HL-60/S4 (cell line): ENCODE measurements around the gene FKBP2.

Experiments
- in situ Hi-C: fragments of 300-500 bp; cut with MboI; formaldehyde crosslinking; loops from 2 replicates; pipeline ENCODE4 v1.14.3; 2022; ENCODE audit warnings: low sequenced_read_pairs

The FKBP2 gene

DNA sequence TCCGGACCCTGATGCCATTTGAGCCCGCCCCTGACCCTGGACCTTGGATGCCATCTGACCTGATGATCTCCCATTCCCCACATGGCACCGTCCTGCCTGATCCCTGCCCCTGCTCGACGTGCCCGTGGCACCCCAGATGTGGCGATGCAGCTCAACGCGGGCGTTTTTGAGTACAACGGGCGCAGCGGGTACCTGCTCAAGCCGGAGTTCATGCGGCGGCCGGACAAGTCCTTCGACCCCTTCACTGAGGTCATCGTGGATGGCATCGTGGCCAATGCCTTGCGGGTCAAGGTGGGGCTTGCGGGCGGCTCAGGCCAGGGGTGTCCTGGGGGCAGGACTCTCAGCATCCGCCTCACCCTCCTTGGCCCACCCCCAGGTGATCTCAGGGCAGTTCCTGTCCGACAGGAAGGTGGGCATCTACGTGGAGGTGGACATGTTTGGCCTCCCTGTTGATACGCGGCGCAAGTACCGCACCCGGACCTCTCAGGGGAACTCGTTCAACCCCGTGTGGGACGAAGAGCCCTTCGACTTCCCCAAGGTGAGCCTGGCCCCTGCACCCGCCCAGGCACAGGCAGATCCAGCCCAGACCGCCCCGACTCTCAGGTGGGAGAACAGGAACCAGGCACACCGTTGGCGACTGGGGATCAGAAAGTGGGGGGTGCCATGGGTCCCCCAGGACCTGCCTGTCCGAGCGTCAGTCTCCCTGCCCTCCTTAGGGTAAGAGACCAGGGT lies 21.5 kb downstream of the FKBP2 start:
- in situ Hi-C loops: no loop called here

DNA sequence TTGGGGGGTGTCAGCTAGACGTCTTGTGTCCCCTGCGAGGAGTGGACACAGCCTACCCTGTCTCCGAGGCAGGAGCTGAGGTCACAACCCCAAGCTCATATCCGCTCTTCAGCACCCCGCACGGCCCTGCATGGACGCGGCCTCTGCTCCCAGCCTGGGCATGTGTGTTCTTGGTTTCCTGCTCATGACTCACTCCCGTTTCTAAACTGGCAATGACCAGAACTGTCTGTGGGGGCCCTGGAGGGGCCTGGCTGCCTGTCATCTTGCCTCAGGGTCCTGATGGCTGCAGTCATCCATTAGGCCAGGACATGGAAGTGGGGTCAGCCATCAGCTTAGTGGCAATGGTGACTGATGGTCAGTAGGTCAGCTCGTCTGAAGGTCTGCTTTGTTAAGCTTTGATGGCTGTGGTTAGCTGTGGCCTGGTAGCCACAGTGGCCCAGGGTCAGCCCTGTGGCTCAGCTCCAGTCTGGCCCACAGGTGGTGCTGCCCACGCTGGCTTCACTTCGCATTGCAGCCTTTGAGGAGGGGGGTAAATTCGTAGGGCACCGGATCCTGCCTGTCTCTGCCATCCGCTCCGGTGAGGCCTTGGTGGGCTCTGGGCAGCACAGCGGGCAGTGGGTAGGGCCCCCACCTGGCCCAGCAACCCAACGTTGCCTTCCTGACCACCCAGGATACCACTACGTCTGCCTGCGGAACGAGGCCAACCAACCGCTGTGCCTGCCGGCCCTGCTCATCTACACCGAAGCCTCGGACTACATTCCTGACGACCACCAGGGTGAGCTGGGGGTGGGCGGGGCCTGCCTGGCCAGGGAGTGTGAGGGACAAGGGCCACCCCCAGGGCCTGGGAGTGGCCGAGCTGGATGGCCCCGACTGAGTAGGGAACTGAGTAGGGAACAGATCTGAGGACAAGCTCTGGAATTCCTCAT lies 22.4 kb downstream of the FKBP2 start:
- in situ Hi-C loops: no loop called here

GRCh38 chr11:64263947-64264317 lies 23.0 kb downstream of the FKBP2 start:
- in situ Hi-C loops: no loop called here

GRCh38 chr11:64264371-64264852 lies 23.5 kb downstream of the FKBP2 start:
- in situ Hi-C loops: no loop called here

DNA sequence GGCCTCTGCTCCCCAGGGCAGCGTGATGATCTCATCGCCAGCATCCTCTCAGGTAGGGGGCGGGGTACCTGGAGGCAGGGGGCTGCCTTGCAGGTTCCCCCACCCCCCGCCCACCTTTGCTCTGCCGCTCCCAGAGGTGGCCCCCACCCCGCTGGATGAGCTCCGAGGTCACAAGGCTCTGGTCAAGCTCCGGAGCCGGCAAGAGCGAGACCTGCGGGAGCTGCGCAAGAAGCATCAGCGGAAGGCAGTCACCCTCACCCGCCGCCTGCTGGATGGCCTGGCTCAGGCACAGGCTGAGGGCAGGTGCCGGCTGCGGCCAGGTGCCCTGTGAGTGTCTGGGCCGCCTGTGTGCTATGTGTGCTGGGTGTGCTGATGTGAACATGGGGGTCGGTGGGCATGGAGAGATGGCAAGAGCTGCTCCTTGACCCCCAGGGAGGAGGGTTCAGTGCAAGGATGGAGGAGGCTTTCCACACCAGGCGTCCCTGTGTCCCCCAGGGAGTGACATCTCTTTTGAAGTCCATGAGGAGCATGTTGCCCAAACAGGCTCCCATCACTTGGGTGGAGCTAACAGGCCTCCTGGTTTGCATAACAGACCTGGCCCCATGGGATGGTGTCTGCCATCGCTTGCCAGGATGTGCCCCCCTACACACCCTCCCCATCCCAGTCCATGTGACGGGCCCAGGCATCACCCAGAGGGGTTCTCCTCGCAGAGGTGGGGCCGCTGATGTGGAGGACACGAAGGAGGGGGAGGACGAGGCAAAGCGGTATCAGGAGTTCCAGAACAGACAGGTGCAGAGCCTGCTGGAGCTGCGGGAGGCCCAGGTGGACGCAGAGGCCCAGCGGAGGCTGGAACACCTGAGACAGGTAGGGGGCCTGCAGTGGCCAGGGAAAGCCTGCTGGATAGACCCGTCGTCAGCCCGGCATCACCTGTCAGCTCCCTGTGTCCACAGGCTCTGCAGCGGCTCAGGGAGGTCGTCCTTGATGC lies 24.6 kb downstream of the FKBP2 start:
- in situ Hi-C loops: no loop called here

DNA sequence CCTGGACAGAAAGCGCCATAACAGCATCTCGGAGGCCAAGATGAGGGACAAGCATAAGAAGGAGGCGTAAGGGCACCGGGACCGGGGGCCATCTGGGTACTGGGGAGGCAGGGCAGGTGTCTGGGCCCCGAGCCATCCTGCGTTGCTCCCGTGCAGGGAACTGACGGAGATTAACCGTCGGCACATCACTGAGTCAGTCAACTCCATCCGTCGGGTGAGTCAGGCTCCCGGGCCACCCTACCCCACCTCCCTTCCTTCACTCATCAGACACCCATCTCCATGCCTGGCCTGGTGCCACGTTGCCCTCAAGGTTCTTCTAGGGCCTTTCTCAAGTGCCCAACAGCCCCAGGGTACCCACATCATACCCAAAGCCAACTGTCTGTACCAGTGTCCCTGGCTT lies 25.4 kb downstream of the FKBP2 start:
- in situ Hi-C loops: no loop called here

DNA sequence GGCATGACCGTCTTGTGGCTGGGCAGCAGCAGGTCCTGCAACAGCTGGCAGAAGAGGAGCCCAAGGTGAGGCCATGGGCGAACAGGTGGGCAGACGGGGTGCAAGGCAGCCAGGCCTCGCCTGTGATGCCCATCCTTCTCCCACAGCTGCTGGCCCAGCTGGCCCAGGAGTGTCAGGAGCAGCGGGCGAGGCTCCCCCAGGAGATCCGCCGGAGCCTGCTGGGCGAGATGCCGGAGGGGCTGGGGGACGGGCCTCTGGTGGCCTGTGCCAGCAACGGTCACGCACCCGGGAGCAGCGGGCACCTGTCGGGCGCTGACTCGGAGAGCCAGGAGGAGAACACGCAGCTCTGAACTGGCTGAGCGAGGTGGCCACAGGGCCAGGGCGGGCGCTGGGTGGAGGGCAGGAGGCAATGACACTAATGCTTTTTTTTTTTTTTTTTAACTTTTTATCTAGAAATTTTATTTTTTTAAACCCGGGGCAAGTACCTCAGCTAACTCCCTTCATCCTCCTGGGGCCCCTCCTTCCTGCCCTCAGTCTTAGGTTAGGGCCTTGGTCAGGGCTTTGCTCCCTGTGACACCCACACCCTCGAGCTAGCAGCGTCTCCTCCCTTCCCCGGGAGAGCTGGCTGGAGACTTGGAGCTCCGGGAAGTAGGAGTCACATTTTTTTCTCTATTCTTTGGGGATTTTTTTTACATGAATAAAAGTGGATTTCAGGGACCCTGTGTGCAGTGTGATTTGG lies 26.5 kb downstream of the FKBP2 start:
- in situ Hi-C loops: no loop called here

DNA sequence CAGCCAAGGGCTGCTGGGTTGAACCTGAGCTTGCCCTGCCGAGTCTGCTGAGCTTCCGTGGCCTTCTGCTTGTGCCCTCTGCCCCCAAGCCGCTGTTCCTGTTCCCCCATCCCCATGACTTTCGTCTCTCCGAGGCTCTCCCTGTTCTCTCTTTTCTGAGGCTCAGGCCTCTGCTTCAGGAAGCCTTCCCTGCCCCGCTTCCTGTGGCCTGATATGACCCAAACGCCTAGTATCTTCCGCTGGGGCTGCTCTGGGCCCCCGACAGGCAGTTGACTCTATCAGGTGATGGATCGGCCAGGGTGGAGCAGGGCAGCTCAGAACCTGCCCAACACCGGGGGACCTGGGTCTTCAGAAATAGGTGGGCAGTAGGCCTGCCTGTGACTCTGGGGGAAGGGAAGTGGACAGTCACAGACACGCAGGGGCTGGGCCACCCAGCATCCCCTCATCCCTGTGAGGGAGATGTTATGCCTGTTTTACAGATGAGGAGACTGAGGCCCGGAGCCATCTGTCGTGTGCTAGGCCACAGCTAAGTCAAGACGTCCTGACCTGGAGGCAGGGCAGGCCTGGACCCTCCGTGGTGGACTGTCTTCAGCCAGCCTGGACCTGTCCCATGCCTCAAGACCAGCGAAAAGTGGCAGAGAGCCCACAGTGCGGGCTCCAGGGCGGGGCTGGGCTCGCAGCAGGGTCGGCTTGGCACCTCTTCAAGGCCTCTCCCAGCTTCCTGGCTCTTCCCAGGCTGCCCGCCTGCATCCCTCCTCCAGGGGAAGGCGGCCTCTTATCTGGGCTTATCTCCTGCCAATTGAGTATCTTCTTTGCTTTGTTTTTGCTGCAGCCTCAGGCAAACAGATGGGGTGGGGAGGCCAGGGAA lies 27.4 kb downstream of the FKBP2 start:
- in situ Hi-C loops: no loop called here

- in situ Hi-C loops: no loop called here
These were observed 28.1 kb downstream of the FKBP2 start for GRCh38 chr11:64268893-64269539.

- in situ Hi-C loops: no loop called here
These were observed 28.8 kb downstream of the FKBP2 start for GRCh38 chr11:64269540-64270220.

- in situ Hi-C loops: no loop called here
These were observed 34.3 kb downstream of the FKBP2 start for GRCh38 chr11:64275031-64275800.

GRCh38 chr11:64275841-64276240 lies 34.9 kb downstream of the FKBP2 start:
- in situ Hi-C loops: no loop called here

- in situ Hi-C loops: no loop called here
These were observed 35.9 kb downstream of the FKBP2 start for GRCh38 chr11:64276653-64277431.

DNA sequence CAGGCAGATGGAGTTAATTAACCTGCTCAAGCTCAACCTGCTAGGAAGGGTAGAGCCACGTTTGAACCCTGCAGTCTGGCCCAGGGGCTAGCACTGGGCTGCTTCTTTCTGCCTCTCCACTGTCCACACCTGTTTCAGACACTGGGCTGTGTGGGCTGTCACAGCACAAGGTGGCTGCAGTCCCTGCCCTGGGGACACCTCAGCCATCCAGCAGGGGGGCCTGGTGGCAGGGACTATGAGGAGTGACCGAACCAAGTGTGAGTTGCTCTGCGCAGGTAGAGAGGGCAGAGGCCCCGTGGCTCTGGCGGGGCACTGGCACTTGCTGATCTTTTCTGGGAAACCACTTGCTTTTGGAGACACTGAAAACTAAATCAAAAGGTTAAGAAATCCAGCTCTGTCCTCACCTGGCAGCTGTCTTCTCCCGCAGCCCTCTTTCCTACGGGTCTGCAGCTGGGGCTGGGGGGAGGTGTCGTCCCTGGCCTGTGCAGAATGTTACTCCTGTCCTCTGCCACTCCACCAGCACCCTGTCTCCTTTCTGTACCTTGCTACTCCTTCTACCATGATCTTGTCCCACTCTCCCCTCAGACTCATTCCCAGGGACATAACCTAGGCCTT lies 37.8 kb downstream of the FKBP2 start:
- in situ Hi-C loops: no loop called here

GRCh38 chr11:64281957-64282770 lies 41.3 kb downstream of the FKBP2 start:
- in situ Hi-C loops: no loop called here
